ENCODE results near the gene KIF5C.

The KIF5C gene

DNA sequence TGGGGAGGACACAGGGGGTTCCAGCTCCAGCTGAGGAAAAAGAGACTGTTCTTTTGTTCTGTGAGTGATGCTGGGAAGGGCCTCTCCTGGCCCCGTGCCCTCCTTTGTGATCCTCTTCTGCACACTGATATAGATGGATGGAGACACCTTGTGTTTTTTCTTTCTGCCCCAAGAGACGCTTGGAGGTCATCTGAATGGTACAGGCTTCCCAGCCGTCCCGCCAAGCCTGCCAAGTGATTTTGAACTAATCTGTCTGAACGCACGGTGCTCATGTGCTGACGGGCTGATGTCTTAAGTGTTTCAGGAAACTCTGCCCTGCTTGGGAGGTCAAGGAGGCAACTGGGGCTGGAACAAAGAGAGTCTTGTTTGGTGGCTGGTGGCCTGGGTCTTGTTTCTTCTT, 57.5 kb downstream of the KIF5C start:
- Histone ChIP-seq H3K27me3 (ENCODE audit: insufficient read depth, poor library complexity, severe bottlenecking) (no peaks in the 10 kb centered on the region), H3K4me3 (replicated peaks; ENCODE audit: insufficient read depth, low read length) (no peak overlapping the region), H3K27ac (replicated peaks) (no peak overlapping the region)
- no peak for DNase-seq (ENCODE audit: low read depth in 1 of 2, low spot score in 1 of 2)
- TF ChIP-seq, protein P1, sequence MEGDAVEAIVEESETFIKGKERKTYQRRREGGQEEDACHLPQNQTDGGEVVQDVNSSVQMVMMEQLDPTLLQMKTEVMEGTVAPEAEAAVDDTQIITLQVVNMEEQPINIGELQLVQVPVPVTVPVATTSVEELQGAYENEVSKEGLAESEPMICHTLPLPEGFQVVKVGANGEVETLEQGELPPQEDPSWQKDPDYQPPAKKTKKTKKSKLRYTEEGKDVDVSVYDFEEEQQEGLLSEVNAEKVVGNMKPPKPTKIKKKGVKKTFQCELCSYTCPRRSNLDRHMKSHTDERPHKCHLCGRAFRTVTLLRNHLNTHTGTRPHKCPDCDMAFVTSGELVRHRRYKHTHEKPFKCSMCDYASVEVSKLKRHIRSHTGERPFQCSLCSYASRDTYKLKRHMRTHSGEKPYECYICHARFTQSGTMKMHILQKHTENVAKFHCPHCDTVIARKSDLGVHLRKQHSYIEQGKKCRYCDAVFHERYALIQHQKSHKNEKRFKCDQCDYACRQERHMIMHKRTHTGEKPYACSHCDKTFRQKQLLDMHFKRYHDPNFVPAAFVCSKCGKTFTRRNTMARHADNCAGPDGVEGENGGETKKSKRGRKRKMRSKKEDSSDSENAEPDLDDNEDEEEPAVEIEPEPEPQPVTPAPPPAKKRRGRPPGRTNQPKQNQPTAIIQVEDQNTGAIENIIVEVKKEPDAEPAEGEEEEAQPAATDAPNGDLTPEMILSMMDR (IDR thresholded peaks at IDR 0.05; ENCODE audit: insufficient read depth, low read length) = no peak
- TF ChIP-seq GABPA (IDR thresholded peaks at IDR 0.05; ENCODE audit: low read depth) = no peak
- TF ChIP-seq SPI1 (IDR thresholded peaks at IDR 0.05; ENCODE audit: borderline replicate concordance, low read depth) = no peak
- TF ChIP-seq, protein P2, sequence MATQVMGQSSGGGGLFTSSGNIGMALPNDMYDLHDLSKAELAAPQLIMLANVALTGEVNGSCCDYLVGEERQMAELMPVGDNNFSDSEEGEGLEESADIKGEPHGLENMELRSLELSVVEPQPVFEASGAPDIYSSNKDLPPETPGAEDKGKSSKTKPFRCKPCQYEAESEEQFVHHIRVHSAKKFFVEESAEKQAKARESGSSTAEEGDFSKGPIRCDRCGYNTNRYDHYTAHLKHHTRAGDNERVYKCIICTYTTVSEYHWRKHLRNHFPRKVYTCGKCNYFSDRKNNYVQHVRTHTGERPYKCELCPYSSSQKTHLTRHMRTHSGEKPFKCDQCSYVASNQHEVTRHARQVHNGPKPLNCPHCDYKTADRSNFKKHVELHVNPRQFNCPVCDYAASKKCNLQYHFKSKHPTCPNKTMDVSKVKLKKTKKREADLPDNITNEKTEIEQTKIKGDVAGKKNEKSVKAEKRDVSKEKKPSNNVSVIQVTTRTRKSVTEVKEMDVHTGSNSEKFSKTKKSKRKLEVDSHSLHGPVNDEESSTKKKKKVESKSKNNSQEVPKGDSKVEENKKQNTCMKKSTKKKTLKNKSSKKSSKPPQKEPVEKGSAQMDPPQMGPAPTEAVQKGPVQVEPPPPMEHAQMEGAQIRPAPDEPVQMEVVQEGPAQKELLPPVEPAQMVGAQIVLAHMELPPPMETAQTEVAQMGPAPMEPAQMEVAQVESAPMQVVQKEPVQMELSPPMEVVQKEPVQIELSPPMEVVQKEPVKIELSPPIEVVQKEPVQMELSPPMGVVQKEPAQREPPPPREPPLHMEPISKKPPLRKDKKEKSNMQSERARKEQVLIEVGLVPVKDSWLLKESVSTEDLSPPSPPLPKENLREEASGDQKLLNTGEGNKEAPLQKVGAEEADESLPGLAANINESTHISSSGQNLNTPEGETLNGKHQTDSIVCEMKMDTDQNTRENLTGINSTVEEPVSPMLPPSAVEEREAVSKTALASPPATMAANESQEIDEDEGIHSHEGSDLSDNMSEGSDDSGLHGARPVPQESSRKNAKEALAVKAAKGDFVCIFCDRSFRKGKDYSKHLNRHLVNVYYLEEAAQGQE (IDR thresholded peaks at IDR 0.05; ENCODE audit: insufficient replicate concordance, low read depth) = no peak
- TF ChIP-seq POLR2AphosphoS5 (IDR thresholded peaks at IDR 0.05; ENCODE audit: low read depth) = no peak

- Histone ChIP-seq H3K27ac (replicated peaks) (no peak overlapping the region), H3K27me3 (ENCODE audit: insufficient read depth, poor library complexity, severe bottlenecking) (no peaks in the 10 kb centered on the region), H3K4me3 (replicated peaks; ENCODE audit: insufficient read depth, low read length) (no peak overlapping the region)
- no peak for DNase-seq (ENCODE audit: low read depth in 1 of 2, low spot score in 1 of 2)
- TF ChIP-seq, protein P1 (IDR thresholded peaks at IDR 0.05; ENCODE audit: insufficient read depth, low read length) = no peak
- TF ChIP-seq, protein P2 (IDR thresholded peaks at IDR 0.05; ENCODE audit: insufficient replicate concordance, low read depth) = no peak
- TF ChIP-seq GABPA (IDR thresholded peaks at IDR 0.05; ENCODE audit: low read depth) (no peak), POLR2AphosphoS5 (IDR thresholded peaks at IDR 0.05; ENCODE audit: low read depth) (no peak), SPI1 (IDR thresholded peaks at IDR 0.05; ENCODE audit: borderline replicate concordance, low read depth) (no peak)
Observed at GRCh38 chr2:148933456-148933855, 58.4 kb downstream of the KIF5C start.

GRCh38 chr2:148935791-148936190, 60.8 kb downstream of the KIF5C start:
- Histone ChIP-seq H3K27ac (replicated peaks) (no peak overlapping the region), H3K4me3 (replicated peaks; ENCODE audit: insufficient read depth, low read length) (no peak overlapping the region), H3K27me3 (ENCODE audit: insufficient read depth, poor library complexity, severe bottlenecking) (no peaks in the 10 kb centered on the region)
- DNase-seq (ENCODE audit: low read depth in 1 of 2, low spot score in 1 of 2) = no peak
- no peak for TF ChIP-seq SPI1 (IDR thresholded peaks at IDR 0.05; ENCODE audit: borderline replicate concordance, low read depth)

DNA sequence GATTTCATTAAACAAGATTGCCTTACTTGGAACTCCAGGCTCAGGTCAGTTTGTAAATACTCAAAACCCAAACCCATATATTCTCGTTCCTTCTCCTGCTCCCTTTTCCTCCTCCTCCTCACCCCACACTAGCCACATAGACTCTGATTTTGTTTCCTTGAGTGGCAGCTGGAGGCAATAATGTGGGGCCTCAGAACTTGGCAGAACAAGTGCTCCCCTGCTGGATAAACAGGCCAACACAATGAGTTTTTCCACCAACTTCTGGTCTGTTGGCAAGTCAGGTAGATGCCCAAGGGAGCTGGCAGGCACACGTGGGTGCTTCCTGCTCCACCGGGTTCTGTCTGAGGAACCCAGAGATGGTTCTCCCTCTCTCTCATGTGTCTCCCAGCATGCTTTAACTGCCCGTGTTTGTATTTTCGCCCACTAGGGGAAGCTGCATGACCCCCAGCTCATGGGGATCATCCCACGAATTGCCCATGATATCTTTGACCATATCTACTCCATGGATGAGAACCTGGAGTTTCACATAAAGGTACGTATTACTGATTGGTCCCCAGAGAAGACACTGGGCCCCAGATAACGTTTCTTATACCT, 61.9 kb downstream of the KIF5C start:
- DNase-seq (ENCODE audit: low read depth in 1 of 2, low spot score in 1 of 2) = no peak
- no peak overlapping the region for H3K4me3 ChIP-seq (replicated peaks; ENCODE audit: insufficient read depth, low read length)
- H3K27me3 ChIP-seq (ENCODE audit: insufficient read depth, poor library complexity, severe bottlenecking) = no peaks in the 10 kb centered on the region
- no peak for TF ChIP-seq POLR2AphosphoS5 (IDR thresholded peaks at IDR 0.05; ENCODE audit: low read depth)
- no peak overlapping the region for H3K27ac ChIP-seq (replicated peaks)

GRCh38 chr2:148939271-148939670, 64.2 kb downstream of the KIF5C start:
- no peak for DNase-seq (ENCODE audit: low read depth in 1 of 2, low spot score in 1 of 2)
- TF ChIP-seq, protein P2 (IDR thresholded peaks at IDR 0.05; ENCODE audit: insufficient replicate concordance, low read depth) = no peak
- TF ChIP-seq, protein P1 (IDR thresholded peaks at IDR 0.05; ENCODE audit: insufficient read depth, low read length) = no peak
- TF ChIP-seq SPI1 (IDR thresholded peaks at IDR 0.05; ENCODE audit: borderline replicate concordance, low read depth) = no peak
- no peak for TF ChIP-seq GABPA (IDR thresholded peaks at IDR 0.05; ENCODE audit: low read depth)
- TF ChIP-seq POLR2AphosphoS5 (IDR thresholded peaks at IDR 0.05; ENCODE audit: low read depth) = no peak
- no peaks in the 10 kb centered on the region for H3K27me3 ChIP-seq (ENCODE audit: insufficient read depth, poor library complexity, severe bottlenecking)
- no peak overlapping the region for H3K27ac ChIP-seq (replicated peaks)
- no peak overlapping the region for H3K4me3 ChIP-seq (replicated peaks; ENCODE audit: insufficient read depth, low read length)
